Activated CD4-positive, alpha-beta T cell treated with anti-CD3 and anti-CD28 coated beads, Interleukin-2, amount 10 ng/mL, durations not matched to agents 24 days and 14 days (primary cell): ENCODE measurements around the gene BMP3. TPM values are rescaled to one million over a fixed set of nuclear protein-coding genes. Genes with fewer than 3 reads are reported as not detected.

Source experiments
- DNase-seq: peaks from one replicate; pipeline ENCODE4 v3.0.0; 2022
- H3K27ac Mint-ChIP-seq: one replicate; pipeline ENCODE4 v1.8.0; 2022; ENCODE audit warnings: mild to moderate bottlenecking, mixed read lengths
- H3K27me3 Mint-ChIP-seq: one replicate; pipeline ENCODE4 v1.8.0; 2022; ENCODE audit warnings: mixed read lengths
- H3K36me3 Mint-ChIP-seq: one replicate; pipeline ENCODE4 v1.8.0; 2022; ENCODE audit warnings: low read depth, mild to moderate bottlenecking, mixed read lengths
- H3K4me1 Mint-ChIP-seq: one replicate; pipeline ENCODE4 v1.8.0; 2021; ENCODE audit warnings: mixed read lengths
- H3K4me3 Mint-ChIP-seq: one replicate; pipeline ENCODE4 v1.8.0; 2022; ENCODE audit warnings: mild to moderate bottlenecking, moderate library complexity, mixed read lengths
- H3K9me3 Mint-ChIP-seq: one replicate; pipeline ENCODE4 v1.8.0; 2021; ENCODE audit warnings: mixed read lengths
- intact Hi-C: fragments of 100-400 bp; cut with micrococcal nuclease; formaldehyde crosslinking; loops from one replicate; pipeline ENCODE4 v1.15.1; 2023
- total RNA-seq: library from RNA; stranded (reverse); gene quantifications from 2 replicates; pipeline ENCODE4 v1.2.3, GENCODE V29; 2022

BMP3 gene
- total RNA-seq, 1 donor from 2014 or later = not detected

DNA sequence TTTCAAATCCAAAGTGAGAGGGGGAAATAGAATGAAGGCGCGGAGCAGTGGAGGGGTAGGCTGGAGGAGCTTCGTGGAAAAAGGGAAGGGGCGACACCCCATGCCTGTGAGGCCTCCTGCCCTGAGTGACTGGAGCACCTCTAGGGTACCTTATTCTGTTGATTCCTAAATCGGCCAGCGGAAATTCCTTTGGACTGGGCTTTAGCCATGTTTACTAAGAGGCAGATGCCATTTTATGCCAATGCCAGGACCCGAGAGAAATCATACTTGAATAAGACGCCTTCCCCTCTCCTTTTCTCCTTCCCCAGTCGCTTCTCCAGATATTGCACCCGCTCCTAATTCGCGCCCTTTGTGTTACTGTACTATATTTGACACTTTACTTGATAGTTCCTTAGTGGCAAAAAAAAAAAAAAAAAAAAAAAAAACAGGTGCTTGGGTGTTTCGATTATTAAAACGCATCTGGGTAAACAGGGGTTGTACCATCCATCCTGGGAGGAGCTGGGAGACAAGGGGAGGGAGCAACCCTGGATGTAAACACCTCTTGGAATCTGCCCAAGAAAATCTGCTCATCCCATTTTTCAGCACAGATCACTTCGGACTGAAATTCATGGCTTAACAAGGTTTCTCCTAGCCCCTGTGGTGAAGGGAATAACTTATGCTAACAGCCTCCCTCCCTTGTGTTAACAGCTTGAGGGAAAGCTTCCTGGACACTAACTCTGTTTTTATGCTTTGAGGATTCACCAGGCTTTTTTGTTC lies 1.5 kb downstream of the BMP3 start:
- Mint-ChIP-seq H3K9me3 (no peaks in the 10 kb centered on the region), H3K27ac (no peak overlapping the region), H3K36me3 (peaks cover 3% of the 10 kb centered on the region), H3K4me1 (peaks cover 9% of the 10 kb centered on the region), H3K4me3 (peak overlapping the region; percentile 53), H3K27me3 (peaks cover 59% of the 10 kb centered on the region)
- intact Hi-C loops = no loop called here
- DNase-seq = no peak

GRCh38 chr4:81032771-81033684 lies 2.5 kb downstream of the BMP3 start:
- Mint-ChIP-seq H3K9me3 (no peaks in the 10 kb centered on the region), H3K4me1 (peaks cover 9% of the 10 kb centered on the region), H3K36me3 (peaks cover 3% of the 10 kb centered on the region), H3K4me3 (no peak overlapping the region), H3K27me3 (peaks cover 51% of the 10 kb centered on the region), H3K27ac (no peak overlapping the region)
- intact Hi-C loops = no loop called here
- no peak for DNase-seq

DNA sequence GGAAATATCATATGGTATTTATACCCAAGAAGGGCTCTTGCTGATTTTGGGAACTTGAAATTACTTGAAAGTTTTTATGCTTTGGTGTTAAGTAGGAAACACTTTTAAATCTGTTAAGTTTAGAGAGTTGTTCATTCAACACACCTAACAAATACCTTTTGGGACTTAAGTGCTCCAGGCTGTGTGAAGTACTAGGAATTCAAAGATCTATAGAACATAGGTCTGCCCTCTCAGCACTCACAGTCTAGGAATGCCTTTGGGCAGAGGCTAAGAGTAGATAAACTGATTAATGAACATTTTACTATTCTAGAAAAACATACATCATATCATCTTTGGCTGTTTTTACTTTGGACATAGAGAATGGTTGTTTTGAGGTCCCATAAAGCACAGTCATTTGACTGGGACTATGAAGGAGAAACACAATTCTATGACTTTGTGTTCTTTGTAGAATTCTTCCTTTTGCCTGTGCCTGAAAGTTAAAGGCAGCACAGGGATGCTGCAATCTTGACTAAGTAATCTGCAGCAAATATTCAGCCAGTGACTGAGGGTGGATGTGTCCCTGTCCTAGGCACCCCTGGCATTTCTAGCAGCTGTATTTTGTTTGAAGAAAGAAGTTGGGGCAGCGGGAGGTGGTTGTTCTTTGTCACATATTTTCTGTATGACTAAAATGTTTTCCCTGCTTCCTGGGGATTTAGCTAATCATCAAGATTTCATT lies 8.3 kb downstream of the BMP3 start:
- Mint-ChIP-seq H3K27me3 (peaks cover 28% of the 10 kb centered on the region), H3K4me3 (no peak overlapping the region), H3K9me3 (no peaks in the 10 kb centered on the region), H3K36me3 (no peaks in the 10 kb centered on the region), H3K4me1 (no peaks in the 10 kb centered on the region), H3K27ac (no peak overlapping the region)
- intact Hi-C loops = no loop called here
- DNase-seq = no peak

DNA sequence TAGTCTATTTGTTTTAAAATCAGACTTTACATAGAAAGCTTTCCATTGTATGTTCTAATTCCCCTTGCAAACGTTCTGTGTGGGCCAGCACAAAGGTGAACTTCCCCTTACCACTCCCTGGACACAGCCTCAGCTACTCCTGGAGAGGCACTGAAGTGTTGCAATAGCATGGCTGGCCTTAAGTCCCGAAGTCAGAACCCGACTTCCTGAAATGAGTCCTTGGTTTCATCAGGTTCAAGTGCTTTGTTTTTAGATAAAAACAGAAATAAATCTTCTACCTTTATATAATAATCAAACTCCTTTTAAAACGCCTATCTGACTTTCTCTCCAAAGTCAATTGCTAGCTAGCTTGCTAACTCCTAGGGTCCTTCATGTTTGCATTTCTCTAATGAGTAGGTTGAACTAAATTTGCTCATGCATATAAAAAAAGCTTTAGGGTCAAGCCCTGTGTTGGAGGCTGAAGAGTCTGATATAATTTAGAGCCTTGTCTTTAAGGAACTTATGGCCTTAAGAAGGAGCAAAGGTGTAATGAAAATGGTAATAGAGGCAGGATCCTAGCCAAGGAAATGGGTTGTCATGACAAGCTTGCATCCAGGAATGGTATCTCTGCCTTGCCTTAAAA lies 9.0 kb downstream of the BMP3 start:
- no peak for DNase-seq
- intact Hi-C loops = no loop called here
- no peaks in the 10 kb centered on the region for H3K4me1 Mint-ChIP-seq
- H3K27me3 Mint-ChIP-seq = peaks cover 26% of the 10 kb centered on the region
- no peak overlapping the region for H3K4me3 Mint-ChIP-seq
- no peak overlapping the region for H3K27ac Mint-ChIP-seq
- H3K9me3 Mint-ChIP-seq = no peaks in the 10 kb centered on the region
- no peaks in the 10 kb centered on the region for H3K36me3 Mint-ChIP-seq

GRCh38 chr4:81040012-81040659 lies 9.6 kb downstream of the BMP3 start:
- Mint-ChIP-seq H3K4me3 (no peak overlapping the region), H3K9me3 (no peaks in the 10 kb centered on the region), H3K36me3 (no peaks in the 10 kb centered on the region), H3K4me1 (no peaks in the 10 kb centered on the region), H3K27ac (no peak overlapping the region), H3K27me3 (peaks cover 22% of the 10 kb centered on the region)
- intact Hi-C loops = loop anchor here (2.0 kb wide), 1 partner anchor 673 kb away; no protein-coding TSS in a partner anchor
- DNase-seq = peak; percentile 58

GRCh38 chr4:81042578-81043365 lies 12.3 kb downstream of the BMP3 start:
- H3K27ac Mint-ChIP-seq = no peak overlapping the region
- H3K27me3 Mint-ChIP-seq = peaks cover 22% of the 10 kb centered on the region
- no peak overlapping the region for H3K4me3 Mint-ChIP-seq
- no peaks in the 10 kb centered on the region for H3K36me3 Mint-ChIP-seq
- DNase-seq = no peak
- H3K9me3 Mint-ChIP-seq = no peaks in the 10 kb centered on the region
- intact Hi-C loops = no loop called here
- H3K4me1 Mint-ChIP-seq = no peaks in the 10 kb centered on the region

- Mint-ChIP-seq H3K36me3 (no peaks in the 10 kb centered on the region), H3K9me3 (no peaks in the 10 kb centered on the region), H3K27ac (no peak overlapping the region), H3K4me3 (no peak overlapping the region), H3K27me3 (peaks cover 13% of the 10 kb centered on the region), H3K4me1 (no peaks in the 10 kb centered on the region)
- no peak for DNase-seq
- intact Hi-C loops = no loop called here
Measured at GRCh38 chr4:81049330-81049729, 18.8 kb downstream of the BMP3 start.

DNA sequence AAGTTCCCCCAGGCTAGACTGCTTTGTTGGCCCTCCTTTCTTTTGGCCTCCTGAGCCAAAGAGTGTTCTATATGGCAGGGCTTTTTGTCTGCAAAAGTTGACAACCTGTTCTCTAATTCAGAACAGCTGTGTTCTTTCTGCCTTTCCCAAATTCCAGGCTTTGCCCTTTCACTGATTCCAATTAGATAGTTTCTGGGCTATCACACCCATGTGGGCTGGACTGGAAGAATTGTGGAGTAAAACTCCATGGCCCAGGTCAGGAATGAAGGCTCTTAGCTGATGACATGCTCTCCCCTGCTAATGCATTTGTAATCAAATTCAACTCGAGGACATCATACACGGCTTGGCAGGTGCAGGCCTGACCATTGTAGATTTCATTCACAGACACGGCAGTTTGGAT lies 19.4 kb downstream of the BMP3 start:
- Mint-ChIP-seq H3K4me1 (no peaks in the 10 kb centered on the region), H3K27ac (no peak overlapping the region), H3K4me3 (no peak overlapping the region), H3K36me3 (no peaks in the 10 kb centered on the region), H3K27me3 (peaks cover 13% of the 10 kb centered on the region), H3K9me3 (no peaks in the 10 kb centered on the region)
- intact Hi-C loops = loop anchor here (5.0 kb wide), 1 partner anchor 683 kb away; no protein-coding TSS in a partner anchor
- DNase-seq = no peak

DNA sequence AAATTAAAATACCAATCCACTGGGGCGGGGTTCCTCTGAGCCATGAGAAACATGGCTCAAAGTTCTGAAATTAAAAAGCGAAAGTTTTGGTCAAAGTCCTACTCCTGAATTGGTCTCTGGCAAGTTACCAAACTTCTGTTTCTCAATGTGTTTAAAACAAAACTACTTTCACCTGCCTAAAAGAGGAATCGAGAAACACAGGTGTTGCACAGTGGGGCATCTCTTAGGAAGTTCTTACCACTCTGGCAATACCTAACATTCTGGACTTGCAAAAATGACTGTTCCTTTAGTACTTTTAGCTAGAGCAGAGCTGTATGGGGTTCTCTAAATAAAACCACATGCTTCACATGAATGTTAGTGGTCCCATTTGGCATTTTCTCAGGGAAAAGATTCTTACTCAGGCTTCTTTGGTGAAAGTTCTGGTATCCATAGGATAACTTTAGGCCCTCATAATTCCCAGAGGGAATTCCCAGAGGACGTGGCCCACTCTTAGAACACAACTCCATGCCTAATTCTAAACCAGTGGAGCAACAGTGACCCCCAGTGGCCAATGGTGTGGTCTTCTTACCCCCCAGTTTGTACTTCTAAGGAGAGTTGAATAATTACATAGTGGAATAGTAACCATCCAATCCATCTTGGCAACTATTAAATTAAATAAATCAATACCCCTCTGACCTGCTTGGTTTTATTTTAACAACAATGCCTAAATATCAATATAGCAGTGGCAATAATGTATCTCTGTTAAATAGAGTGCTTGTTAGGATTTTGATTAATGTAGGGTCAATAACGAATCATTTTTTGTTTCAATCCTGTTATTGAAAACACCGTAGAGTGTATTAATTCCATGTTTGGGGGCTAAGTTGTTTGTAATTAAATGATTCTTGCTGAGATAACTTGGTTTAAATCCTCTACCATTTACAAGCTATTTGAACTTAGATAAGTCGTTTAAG lies 21.9 kb downstream of the BMP3 start:
- peaks cover 16% of the 10 kb centered on the region for H3K27me3 Mint-ChIP-seq
- no peak overlapping the region for H3K27ac Mint-ChIP-seq
- no peaks in the 10 kb centered on the region for H3K9me3 Mint-ChIP-seq
- no peak overlapping the region for H3K4me3 Mint-ChIP-seq
- peak; percentile 64 for DNase-seq
- H3K4me1 Mint-ChIP-seq = no peaks in the 10 kb centered on the region
- intact Hi-C loops = loop anchor here (5.0 kb wide), 1 partner anchor 685 kb away; no protein-coding TSS in a partner anchor
- no peaks in the 10 kb centered on the region for H3K36me3 Mint-ChIP-seq

DNA sequence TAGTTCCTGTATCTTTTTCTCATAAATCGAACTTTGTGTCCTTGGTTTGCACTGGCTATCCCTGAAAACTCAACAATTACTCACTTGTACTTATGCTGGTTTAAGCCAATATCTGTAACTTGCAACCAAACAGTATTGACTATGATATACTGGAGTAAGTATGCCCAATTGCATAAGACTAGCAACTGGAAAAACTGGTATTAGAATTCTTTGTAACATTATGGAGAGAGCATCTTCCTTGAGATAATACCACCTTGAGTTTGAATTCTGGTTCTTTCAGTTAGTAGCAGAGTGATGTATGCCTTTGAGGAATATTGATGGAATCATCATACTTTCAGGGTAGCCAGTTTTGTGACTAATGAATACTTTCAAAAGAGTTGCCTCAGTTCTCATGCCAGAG lies 28.1 kb downstream of the BMP3 start:
- no peaks in the 10 kb centered on the region for H3K9me3 Mint-ChIP-seq
- DNase-seq = no peak
- H3K36me3 Mint-ChIP-seq = no peaks in the 10 kb centered on the region
- no peak overlapping the region for H3K27ac Mint-ChIP-seq
- peaks cover 8% of the 10 kb centered on the region for H3K27me3 Mint-ChIP-seq
- H3K4me3 Mint-ChIP-seq = no peak overlapping the region
- no peaks in the 10 kb centered on the region for H3K4me1 Mint-ChIP-seq
- intact Hi-C loops = no loop called here

DNA sequence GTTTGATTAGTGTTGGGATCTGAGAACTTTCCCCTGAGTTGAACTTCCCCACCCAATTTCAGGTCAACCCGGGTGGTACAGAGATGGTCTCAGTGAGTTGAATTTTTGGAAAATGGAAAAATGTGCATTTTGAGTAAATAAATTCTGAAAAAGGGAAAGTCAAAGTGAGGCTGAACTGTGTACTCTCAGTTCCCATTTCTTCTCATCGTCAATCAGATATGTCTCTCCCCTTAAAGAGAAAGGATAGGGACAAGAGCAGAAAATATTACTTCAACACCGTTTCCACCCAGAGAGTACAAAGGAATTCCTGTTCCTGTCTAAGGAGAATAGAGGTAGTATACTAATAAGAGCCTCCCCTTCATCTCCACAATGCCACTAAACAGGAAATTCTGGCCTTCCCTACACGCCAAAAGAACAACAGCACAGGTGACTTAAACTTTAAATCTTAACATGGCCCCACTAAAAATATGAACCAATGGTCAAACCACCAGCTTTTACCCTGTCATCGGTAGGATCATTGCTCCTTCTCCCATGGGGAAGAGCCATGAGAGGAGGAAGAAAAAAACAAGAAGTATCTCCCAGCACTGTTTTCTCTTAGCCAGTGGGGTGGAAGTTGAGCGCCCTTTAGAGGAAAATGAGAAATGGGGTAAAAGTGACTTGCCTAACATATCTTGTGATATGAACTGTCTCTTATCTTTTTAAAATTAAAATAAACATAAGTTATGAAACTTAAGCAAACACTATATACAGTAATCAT lies 30.3 kb downstream of the BMP3 start:
- Mint-ChIP-seq H3K36me3 (no peaks in the 10 kb centered on the region), H3K27ac (no peak overlapping the region), H3K9me3 (no peaks in the 10 kb centered on the region), H3K4me3 (no peak overlapping the region), H3K27me3 (peaks cover 7% of the 10 kb centered on the region), H3K4me1 (no peaks in the 10 kb centered on the region)
- intact Hi-C loops = no loop called here
- no peak for DNase-seq
